Neural progenitor cell (in vitro differentiated cells): ENCODE measurements around the gene CD37.
"Not testable (repeated sequence)": the region's sequence is repeated elsewhere in the genome, so short reads cannot be mapped to it uniquely, and the experiment has no call there.

Experiments
- CTCF ChIP-seq: fragments of 200-600 bp; sonication (generic); IDR thresholded peaks from 2 replicates; pipeline ENCODE4 v1.5.1; 2017; ENCODE audit warnings: antibody characterized with exemption, mild to moderate bottlenecking
- EZH2 ChIP-seq: fragments of 200-600 bp; sonication (generic); IDR thresholded peaks from 2 replicates; pipeline ENCODE4 v1.6.1; 2017; ENCODE audit warnings: antibody characterized with exemption, mild to moderate bottlenecking, moderate library complexity
- EZH2phosphoT487 ChIP-seq: fragments of 200-600 bp; sonication (generic); IDR thresholded peaks from 2 replicates; pipeline ENCODE4 v1.6.1; 2017; ENCODE audit warnings: antibody characterized with exemption

GRCh38 chr19:49373174-49373573 is 38.0 kb downstream of the CD37 start:
- not testable (repeated sequence) for TF ChIP-seq CTCF, EZH2phosphoT487, EZH2
